Endothelial cell of hepatic sinusoid (primary cell): ENCODE data around the gene SAMD4A.

Experiments
- in situ Hi-C: cut with HindIII; loops from 2 replicates; pipeline ENCODE4 v1.10.0; 2017; ENCODE audit warnings: low sequenced_read_pairs

SAMD4A gene

GRCh38 chr14:54566410-54567223 lies at the start of gene SAMD4A:
TSS of gene SAMD4A (plus strand) at chr14:54567128. CDS start at chr14:54567917, 789 bp downstream.
- in situ Hi-C loops = loop anchor here (5.0 kb wide), 1 partner anchor 131 kb away; no protein-coding TSS in a partner anchor

GRCh38 chr14:54524410-54524809 lies 42.5 kb upstream of the SAMD4A start:
- in situ Hi-C loops = no loop called here

GRCh38 chr14:54528973-54529372 lies 38.0 kb upstream of the SAMD4A start:
- in situ Hi-C loops = no loop called here

GRCh38 chr14:54529811-54530210 lies 37.1 kb upstream of the SAMD4A start:
- in situ Hi-C loops = no loop called here

GRCh38 chr14:54532111-54533012 lies 34.6 kb upstream of the SAMD4A start:
- in situ Hi-C loops = no loop called here

- in situ Hi-C loops = no loop called here
Observed at GRCh38 chr14:54533100-54533499, 33.8 kb upstream of the SAMD4A start.

- in situ Hi-C loops = no loop called here
Observed at GRCh38 chr14:54535126-54535525, 31.8 kb upstream of the SAMD4A start.

- in situ Hi-C loops = no loop called here
Observed at GRCh38 chr14:54535646-54536045, 31.3 kb upstream of the SAMD4A start.

- in situ Hi-C loops = no loop called here
Observed at GRCh38 chr14:54537651-54538050, 29.3 kb upstream of the SAMD4A start.

GRCh38 chr14:54538055-54538454 lies 28.9 kb upstream of the SAMD4A start:
- in situ Hi-C loops = no loop called here

- in situ Hi-C loops = loop anchor here (10.0 kb wide), 1 partner anchor 63 kb away; the partner anchor contains the start of gene GMFB
Observed at GRCh38 chr14:54547583-54547982, 19.3 kb upstream of the SAMD4A start.

- in situ Hi-C loops = loop anchor here (10.0 kb wide), 1 partner anchor 64 kb away; the partner anchor contains the start of gene GMFB
Observed at GRCh38 chr14:54548491-54548890, 18.4 kb upstream of the SAMD4A start.

GRCh38 chr14:54549862-54550261 lies 17.1 kb upstream of the SAMD4A start:
- in situ Hi-C loops = loop anchor here (5.0 to 10.0 kb wide), 2 partner anchors 65 to 242 kb away; partner anchors contain the start of gene GMFB

GRCh38 chr14:54550514-54550913 lies 16.4 kb upstream of the SAMD4A start:
- in situ Hi-C loops = loop anchor here (5.0 kb wide), 1 partner anchor 242 kb away; no protein-coding TSS in a partner anchor

- in situ Hi-C loops = loop anchor here (5.0 kb wide), 1 partner anchor 238 kb away; no protein-coding TSS in a partner anchor
Observed at GRCh38 chr14:54554401-54554800, 12.5 kb upstream of the SAMD4A start.

GRCh38 chr14:54555651-54556050 lies 11.3 kb upstream of the SAMD4A start:
- in situ Hi-C loops = no loop called here

GRCh38 chr14:54556535-54556934 lies 10.4 kb upstream of the SAMD4A start:
- in situ Hi-C loops = no loop called here

GRCh38 chr14:54562334-54562733 lies 4.6 kb upstream of the SAMD4A start:
- in situ Hi-C loops = no loop called here

GRCh38 chr14:54564071-54564867 lies 2.7 kb upstream of the SAMD4A start:
- in situ Hi-C loops = no loop called here
